HL-60/S4 (cell line): ENCODE data around the gene SPTBN4.
"Not testable (repeated sequence)": the region's sequence is repeated elsewhere in the genome, so short reads cannot be mapped to it uniquely, and the experiment has no call there.

Experiments
- in situ Hi-C: fragments of 300-500 bp; cut with MboI; formaldehyde crosslinking; loops from 2 replicates; pipeline ENCODE4 v1.14.3; 2022; ENCODE audit warnings: low sequenced_read_pairs

The SPTBN4 gene

DNA sequence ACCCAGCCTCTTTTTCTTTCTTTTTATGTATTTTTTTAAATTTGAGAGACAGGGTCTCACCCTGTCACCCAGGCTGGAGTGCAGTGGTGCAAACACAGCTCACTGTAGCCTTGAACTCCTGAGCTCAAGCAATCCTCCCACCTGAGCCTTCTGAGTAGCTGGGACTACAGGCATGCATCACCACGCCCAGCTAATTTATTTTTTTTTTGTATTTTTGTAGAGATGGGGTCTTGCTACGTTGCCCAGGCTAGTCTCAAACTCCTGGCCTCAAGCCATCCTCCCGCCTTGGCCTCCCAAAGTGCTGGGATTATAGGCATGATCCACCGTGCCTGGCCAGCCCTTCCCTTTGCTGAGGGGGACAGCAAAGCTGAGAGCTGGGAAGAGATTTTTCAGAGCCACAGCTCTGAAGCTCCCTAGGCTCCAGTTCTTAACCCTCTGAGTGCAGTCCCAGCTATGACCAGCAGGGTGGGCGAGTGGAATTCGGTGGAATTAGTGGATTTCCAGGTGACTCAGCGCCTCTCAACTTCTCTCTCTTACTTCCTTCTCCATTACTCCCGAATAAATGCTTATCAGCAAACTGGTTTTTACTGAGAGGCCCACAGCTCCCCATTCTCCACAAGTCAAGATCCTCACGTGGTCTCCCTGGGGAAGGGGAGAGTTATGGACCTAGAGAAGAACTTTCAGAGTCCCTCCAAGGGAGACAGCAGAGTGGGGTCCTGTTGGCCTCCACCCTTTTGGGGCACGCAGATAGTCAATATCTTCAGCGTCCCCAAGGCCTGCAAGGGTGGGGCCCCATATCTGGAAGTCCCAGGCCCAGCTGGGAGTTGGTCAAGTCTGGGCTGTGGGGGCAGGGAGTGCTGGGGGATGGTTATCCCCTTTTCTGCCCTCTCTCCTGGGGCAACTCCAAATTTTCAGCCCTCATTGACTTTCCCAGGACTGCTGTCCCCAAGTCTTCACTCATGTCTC, 2.5 kb upstream of the SPTBN4 start:
- in situ Hi-C loops, result no loop called here

DNA sequence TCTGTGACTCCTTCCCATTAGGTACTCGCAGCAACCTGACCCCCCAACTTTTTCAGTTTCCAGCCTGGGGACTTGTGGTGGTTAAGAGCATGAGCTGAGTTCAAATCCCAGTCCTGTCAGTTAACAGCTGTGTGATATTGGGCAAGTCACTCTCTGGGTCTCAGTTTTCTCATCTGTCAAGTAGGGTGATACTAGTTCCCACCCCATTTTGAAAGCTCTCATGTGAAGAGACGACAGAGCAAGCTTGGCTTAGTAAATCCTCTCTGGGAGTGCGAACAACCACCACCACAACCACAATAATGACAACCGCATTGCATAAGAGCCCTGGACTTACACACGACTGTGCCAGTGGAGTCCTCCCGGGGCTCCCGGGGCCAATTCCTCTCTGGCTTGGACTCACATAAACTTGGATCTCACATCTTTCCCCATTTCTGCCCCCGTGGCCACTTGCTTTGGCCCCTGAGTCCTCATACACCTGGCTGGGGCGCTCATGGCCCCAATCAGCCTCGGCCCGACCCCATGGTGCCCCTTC, 1.7 kb upstream of the SPTBN4 start:
- in situ Hi-C loops, result no loop called here

DNA sequence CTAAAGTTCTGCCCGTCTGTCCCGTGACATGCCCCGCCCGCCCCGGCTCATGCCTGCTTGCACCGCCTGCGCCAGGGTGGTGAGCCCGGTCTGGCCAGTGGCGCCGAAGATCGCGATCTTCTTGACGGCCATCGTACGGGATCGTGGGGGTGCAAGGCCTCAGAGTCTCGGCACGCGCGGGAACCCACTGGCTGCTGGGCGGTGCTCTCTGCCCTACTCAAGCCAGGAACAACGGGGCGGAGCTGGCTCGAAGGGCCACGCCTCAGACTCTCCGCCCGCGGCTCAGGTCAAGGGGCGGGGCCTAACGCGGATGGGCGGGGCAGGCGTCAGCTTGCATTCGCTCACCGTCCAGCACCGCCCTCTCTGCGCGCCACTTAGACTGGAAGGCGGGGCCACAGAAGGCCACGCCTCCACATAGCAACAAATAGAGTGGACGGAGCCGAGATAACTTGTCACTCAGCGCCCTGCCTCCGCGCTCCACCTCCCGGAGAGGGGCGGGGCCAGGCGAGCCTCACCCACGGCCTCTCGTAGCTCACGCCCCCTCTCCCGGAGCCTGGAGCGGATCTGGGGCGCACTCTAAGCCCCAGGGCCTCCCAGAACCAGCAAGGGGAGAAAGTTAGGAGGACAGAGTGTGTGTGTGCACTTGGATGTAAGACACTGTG, 1.1 kb upstream of the SPTBN4 start, which contains the start of gene BLVRB:
Gene BLVRB, minus strand, starts transcription at position 189 of the 662 bp plus-strand sequence. Its CDS starts 57 bp downstream, at position 132.
- in situ Hi-C loops, result no loop called here

DNA sequence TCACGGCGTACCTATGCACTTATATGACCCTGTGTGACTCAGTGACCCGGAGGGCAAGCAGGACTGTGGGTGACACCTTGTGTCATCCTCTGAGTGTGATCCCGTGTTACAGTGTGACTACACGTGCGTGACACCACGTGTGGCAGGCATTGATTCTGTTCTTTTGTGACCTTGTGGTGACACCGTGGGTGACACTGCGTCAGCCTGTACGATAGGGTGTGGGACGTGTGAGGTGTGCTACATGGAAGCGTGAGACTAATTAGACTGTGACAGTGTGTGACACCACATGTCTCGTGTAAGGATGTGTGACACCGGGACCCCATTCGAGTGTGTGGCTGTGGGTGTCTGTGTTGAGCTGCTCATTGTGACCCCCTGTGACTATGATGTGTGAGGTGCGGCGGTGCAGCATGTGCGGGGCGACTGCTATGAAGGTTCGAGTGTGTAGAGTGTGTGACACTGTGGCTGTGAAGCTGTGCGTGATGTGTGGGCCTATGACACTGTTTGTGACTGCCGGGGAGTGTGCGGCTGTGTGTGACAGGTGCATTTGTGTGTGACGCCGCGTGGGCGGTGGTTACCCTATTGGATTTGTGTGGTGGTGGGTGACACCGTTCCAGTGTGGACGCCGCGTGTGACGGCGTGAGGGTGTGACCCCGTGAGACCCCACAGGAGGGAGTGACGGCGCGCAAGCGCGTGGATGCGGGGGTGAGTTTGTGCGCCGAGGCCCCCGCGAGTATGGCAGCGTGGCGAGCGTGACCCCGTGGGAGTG, 399 bp upstream of the SPTBN4 start:
- in situ Hi-C loops, result no loop called here

DNA sequence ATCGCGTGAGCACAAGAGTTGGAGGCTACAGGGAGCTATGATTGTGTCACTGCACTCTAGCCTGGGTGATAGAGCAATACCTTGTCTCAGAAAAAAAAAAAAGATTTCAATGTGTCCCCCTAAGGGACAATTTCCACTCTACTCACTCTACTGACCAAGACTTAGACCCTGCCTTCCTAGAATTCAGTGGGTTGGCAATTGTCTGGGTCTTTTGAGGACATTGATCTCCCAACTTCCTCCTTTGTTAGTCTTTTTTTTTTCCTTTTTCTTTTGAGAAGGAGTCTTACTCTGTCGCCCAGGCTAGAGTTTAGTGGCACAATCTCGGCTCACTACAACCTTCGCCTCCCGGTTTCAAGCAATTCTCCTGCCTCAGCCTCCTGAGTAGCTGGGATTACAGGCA, 2.2 kb downstream of the SPTBN4 start:
- in situ Hi-C loops, result no loop called here

DNA sequence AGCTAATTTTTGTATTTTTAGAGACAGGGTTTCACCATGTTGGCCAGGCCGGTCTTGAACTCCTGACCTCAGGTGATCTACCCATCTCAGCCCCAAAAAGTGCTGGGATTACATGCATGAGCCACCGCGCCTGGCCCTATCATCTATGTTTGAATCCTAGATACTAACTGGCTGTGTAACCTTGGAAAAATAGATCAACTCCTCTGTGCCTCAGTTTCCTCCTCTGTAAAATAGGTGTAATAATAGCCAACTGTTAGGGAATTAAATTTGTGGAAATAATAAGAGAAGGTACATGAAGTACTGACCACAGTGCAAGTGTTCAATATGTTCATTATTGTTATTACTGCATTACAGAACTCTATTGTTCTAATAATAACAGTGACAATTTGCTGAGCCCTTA, 4.3 kb downstream of the SPTBN4 start:
- in situ Hi-C loops, result no loop called here

DNA sequence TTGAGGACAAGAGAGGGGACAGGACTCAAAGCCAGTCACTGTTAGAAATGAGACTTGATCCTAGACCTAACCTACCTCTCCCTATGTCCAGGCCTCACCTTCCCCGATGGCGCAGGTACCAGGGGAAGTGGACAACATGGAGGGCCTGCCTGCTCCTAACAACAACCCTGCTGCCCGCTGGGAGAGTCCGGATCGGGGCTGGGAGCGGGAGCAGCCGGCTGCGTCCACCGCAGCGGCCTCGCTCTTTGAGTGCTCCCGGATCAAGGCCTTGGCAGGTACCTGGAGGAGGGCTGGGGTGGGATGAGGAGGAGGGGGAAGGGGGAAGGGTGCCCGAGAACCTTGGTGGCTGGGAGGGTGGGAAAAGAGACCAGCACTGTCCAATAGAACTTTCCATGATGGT, 5.7 kb downstream of the SPTBN4 start:
- in situ Hi-C loops, result no loop called here

DNA sequence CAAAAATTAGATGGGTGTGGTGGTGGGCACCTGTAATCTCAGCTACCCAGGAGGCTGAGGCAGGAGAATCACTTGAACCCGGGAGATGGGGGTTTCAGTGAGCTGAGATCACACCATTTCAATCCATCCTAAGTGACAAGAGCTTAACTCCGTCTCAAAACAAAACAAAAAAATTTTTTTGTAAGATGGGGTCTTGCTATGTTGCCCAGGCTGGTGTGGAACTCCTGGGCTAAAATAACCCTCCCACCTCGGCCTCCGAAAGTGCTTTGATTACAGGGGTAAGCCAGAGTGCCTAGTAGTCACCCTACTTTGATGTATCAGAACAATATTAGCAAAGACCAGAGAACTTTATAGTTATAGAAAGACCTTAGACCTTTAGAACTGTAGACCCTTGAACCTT, 7.9 kb downstream of the SPTBN4 start:
- in situ Hi-C loops, result no loop called here

DNA sequence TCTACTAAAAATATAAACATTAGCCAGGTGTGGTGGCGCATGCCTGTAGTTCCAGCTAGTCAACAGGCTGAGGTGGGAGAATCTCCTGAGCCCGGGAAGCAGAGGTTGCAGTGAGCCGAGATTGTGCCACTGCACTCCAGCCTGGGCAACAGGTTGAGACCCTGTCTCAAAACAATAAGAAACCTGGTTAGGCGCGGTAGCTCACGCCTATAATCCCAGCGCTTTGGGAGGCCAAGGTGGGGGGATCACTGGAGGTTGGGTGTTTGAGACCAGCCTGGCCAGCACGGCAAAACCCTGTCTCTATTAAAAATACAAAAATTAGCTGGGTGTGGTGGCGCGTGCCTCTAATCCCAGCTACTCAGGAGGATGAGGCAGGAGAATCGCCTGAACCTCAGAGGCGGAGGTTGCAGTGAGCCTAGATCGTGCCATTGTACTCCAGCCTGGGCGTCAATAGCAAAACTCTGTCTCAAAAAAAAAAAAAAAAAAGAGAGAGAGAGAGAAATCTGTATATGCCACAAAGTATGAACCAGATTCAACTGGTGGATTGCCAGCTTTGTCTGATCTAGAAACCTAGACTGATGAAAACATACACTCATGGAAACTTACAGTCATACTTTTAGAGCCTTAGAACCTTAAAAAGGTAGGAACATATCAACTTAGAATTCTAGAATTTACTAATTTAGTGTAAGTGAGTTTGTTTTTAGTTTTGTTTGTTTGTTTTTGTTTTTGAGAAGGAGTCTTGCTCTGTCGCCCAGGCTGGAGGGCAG, 9.3 kb downstream of the SPTBN4 start:
- in situ Hi-C loops, result not testable (repeated sequence)

DNA sequence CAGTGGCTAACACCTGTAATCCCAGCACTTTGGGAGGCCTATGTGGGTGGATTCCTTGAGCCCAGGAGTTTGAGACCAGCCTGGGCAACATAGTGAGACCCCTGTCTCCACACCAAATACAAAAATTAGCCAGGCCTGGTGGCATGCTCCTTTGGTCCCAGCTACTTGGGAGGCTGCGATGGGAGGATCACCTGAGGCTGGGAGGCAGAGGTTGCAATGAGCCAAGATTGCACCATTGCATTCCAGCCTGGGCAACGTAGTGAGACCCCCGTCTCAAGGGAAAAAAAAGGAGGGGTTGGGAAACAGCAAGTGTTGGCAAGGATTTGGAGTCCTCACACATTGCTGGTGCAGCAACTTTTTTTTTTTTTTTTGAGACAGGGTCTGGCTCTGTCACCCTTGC, 19.2 kb downstream of the SPTBN4 start:
- in situ Hi-C loops, result no loop called here

DNA sequence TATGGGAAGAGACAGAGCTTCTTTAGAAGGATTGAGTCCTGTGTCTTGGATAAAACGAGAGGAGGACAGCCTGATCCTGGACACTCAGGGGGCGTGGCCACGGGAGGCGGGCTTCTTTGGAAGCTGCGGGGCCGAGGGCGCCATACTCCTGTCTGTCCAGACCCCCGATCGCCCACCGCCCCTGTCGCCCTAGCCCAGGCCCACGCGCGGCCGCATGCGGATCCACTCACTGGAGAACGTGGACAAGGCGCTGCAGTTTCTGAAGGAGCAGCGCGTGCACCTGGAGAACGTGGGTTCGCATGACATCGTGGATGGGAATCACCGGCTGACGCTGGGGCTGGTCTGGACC, 23.1 kb downstream of the SPTBN4 start:
- in situ Hi-C loops, result no loop called here

DNA sequence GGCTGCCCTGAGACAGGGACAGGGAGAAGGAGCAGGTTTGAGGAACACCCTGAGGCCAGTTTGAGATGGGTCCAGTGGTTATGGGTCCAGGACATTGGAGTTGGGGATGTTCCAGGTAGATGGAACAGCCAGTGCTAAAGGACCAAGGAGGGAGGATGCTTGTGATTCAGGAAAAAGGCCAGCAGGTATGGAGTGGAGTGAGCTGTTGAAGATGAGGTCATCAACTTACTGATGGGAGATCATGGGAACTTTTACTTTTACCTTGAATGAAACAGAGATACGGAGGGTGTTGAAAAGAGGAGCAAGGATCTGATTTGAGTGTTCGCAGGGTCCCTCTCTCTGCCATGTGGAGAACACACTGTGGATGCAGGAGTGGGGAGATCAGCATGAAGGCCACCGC, 25.5 kb downstream of the SPTBN4 start:
- in situ Hi-C loops, result no loop called here

DNA sequence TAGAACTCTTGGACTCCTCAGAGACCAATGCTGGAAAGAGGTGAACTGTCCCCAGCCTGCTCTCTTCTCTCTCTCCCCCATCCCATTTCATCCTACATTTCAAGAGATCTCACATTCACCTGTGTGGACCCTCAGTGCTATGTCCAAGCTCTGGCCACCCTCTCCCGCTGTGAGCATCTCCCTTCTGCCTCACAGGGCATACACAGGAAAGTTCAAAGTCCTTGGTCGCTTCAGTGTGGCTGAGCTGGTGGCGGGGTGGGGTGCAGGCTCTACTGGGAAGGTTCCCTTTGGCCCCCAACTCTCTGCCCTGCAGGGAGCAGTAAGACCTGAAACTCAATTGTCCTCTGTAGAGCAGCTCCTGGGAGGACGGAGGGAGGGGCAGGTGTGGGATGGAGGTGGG, 27.0 kb downstream of the SPTBN4 start:
- in situ Hi-C loops, result no loop called here

DNA sequence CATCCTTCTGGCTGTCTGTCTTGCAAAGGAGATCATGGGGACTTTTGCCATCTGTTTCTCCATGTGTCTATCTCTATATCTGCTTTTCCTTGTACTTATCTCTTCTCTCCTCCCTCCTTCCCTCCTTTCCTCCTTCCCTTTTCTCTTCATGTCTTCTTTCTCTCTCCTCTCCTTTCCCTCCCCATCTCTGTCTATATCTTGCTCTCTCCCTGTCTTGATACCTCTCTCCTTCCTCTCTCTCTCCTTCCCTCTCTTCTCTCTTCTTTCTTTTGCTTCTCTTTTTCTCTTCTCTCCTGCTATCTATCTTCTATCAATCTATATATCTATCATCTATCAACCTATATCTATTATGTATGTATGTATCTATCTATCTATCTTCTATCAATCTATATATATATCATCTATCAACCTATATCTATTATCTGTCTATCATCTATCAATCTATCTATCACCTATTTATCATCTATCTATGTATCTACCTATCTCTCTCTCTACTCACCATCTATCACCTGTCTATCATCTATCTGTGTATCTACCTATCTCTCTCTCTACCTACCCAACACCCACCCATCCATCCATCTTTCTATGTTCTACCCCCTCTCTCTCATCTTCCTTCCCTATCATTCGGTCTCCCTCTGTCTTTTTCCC, 27.5 kb downstream of the SPTBN4 start:
- in situ Hi-C loops, result no loop called here

DNA sequence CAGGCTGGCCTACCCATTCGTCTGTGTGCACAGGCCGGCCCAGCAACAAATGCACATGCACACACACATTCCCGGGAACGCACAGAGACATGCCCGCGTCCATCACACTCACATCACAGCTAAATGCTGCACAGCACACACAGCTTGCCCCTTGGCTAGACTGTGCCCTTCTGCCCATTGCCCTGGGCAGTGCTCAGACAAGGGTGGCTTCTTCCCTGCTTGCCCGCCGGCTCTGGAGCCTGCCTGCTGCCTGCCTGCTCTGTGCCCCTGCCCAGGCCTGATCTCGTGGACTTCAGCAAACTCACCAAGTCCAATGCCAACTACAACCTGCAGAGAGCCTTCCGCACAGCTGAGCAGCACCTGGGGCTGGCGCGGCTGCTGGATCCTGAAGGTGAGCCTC, 30.4 kb downstream of the SPTBN4 start:
- in situ Hi-C loops, result no loop called here

DNA sequence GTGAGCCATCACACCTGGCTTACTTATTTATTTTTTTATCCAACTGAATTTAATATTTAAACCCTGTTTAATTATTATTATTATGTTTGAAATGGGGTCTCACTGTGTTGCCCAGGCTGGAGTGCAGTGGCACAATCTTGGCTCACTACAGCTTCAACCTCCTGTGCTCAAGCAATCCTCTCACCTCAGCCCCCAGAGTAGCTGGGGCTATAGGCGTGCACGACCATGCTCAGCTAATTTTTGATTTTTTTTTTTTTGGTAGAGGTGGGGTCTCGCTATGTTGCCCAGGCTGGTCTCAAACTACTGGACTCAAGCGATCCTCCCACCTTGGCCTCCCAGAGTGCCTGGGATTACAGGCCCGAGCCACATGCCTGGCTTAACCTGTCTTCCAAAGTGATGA, 32.5 kb downstream of the SPTBN4 start:
- in situ Hi-C loops, result no loop called here

DNA sequence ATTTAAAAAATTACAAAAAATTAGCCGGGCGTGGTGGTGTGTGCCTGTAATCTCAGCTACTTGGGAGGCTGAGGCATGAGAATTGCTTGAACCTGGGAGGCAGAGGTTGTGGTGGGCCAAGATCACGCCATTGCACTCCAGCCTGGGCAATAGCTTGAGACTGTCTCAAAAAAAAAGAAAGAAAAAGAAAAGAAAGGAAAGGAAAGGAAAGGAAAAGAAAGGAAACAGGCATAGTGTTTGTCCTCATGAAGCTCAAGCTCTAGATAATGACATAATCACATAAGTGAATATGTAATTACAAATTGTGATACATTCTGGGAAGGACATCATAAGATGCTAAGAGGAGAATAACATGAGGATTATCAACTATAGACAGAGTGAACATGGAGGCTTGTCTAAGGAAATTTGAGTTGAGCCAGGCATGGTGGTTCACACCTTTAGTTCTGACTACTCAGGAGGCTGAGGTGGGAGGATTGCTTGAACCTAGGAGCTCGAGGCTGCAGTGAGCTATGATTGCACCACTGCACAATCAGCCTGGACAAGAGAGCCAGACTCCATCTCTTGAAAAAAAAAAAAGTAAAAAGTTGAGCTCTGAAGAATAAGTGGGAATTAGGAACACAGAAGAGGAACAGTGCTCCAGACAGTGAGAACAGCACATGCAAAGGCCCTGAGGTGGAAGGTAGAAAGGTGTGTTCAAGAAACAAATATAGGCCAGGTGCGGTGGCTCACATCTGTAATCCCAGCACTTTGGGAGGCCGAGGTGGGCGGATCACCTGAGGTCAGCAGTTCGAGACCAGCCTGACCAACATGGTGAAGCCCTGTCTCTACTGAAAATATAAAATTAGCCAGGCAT, 34.1 kb downstream of the SPTBN4 start:
- in situ Hi-C loops, result not testable (repeated sequence)

DNA sequence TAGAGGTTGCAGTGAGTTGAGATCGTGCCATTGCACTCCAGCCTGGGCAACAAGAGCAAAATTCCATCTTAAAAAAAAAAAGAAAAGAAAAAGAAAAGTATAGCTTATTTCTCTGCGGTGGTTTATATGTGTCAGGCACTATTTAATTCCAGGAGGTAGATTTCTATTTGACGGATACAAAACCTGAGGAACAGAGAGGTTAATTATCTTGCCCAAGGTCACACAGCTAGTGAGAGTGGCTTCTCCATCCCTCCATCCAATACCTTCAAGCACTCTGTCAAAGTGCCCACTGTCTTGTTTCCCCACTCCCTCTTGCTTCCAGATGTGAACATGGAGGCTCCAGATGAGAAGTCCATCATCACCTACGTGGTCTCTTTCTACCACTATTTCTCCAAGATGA, 34.8 kb downstream of the SPTBN4 start:
- in situ Hi-C loops, result no loop called here

DNA sequence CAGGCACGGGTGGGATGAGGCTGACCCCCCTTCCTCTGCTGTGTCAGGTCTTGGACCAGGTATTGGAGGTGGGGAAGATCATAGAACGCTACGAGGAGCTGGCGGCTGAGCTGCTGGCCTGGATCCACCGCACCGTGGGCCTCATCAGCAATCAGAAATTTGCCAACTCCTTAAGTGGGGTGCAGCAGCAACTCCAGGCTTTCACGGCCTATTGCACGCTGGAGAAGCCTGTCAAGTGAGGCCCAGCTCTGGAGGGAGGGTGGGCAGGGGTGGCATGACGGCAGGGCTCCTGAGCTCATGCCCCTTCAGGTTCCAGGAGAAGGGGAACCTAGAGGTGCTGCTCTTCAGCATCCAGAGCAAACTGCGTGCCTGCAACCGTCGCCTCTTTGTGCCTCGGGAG, 35.3 kb downstream of the SPTBN4 start:
- in situ Hi-C loops, result no loop called here
